GM13976 (cell line): ENCODE measurements around the gene WDR72.
"Not testable (repeated sequence)": the region's sequence is repeated elsewhere in the genome, so short reads cannot be mapped to it uniquely, and the experiment has no call there.

Experiments used
- DNase-seq: peaks from one replicate; pipeline ENCODE4 v3.0.0; 2012; ENCODE audit warnings: low spot score
- in situ Hi-C: fragments of 300-500 bp; cut with MboI; formaldehyde crosslinking; loops from one replicate; pipeline ENCODE4 v1.12.0; 2022; ENCODE audit warnings: low sequenced_read_pairs, mixed read lengths, inconsistent platforms; ENCODE audit not compliant: unreplicated experiment
- TF ChIP-seq, protein P1 (sequence below): IDR thresholded peaks from 2 replicates; pipeline ENCODE4 v1.5.1; 2012; ENCODE audit warnings: borderline replicate concordance, mild to moderate bottlenecking; ENCODE audit not compliant: insufficient read depth; ENCODE audit errors: extremely low read depth, missing control alignments, control extremely low read depth

The WDR72 gene

DNA sequence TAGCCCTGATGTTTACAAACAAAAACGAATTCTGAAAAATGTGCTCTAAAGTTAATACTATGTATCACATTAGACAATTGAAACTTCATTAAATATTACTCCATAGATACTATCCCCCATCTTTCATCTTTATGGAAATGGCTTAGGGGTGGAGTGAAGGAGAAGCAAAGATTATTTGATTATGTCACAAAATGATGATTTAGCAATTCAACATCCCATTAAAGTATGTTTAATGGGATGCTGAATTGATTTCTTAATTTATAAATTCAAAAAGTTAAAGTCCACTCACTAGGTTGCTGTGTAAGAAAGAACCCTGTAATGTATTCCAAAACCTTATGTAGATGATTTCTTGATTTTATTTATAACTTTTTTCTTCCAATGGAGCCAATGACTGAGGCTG, 201.1 kb downstream of the WDR72 start:
- no peak for DNase-seq
- TF ChIP-seq, protein P1, sequence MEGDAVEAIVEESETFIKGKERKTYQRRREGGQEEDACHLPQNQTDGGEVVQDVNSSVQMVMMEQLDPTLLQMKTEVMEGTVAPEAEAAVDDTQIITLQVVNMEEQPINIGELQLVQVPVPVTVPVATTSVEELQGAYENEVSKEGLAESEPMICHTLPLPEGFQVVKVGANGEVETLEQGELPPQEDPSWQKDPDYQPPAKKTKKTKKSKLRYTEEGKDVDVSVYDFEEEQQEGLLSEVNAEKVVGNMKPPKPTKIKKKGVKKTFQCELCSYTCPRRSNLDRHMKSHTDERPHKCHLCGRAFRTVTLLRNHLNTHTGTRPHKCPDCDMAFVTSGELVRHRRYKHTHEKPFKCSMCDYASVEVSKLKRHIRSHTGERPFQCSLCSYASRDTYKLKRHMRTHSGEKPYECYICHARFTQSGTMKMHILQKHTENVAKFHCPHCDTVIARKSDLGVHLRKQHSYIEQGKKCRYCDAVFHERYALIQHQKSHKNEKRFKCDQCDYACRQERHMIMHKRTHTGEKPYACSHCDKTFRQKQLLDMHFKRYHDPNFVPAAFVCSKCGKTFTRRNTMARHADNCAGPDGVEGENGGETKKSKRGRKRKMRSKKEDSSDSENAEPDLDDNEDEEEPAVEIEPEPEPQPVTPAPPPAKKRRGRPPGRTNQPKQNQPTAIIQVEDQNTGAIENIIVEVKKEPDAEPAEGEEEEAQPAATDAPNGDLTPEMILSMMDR, result no peak
- in situ Hi-C loops, result no loop called here

DNA sequence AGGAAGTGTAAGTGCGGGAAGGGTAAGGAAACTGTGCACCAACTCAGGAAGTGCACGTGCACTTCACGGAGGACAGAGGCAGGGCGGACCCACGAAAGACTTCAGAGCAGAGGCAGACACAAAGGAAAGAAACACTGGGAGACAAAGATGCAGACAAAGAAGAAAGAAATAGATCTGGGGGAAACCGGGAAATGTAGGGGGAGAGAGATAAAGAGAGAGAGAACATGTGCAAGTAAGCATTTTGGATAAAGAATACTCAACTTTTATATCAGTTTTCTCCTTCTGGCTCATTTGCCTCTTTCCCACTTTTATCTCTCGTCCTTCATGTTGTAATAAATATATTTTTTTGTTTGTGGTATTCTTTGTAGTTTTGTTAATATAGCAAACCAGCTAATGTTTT, 204.2 kb downstream of the WDR72 start:
- in situ Hi-C loops, result no loop called here
- no peak for DNase-seq
- TF ChIP-seq, protein P1, result no peak

DNA sequence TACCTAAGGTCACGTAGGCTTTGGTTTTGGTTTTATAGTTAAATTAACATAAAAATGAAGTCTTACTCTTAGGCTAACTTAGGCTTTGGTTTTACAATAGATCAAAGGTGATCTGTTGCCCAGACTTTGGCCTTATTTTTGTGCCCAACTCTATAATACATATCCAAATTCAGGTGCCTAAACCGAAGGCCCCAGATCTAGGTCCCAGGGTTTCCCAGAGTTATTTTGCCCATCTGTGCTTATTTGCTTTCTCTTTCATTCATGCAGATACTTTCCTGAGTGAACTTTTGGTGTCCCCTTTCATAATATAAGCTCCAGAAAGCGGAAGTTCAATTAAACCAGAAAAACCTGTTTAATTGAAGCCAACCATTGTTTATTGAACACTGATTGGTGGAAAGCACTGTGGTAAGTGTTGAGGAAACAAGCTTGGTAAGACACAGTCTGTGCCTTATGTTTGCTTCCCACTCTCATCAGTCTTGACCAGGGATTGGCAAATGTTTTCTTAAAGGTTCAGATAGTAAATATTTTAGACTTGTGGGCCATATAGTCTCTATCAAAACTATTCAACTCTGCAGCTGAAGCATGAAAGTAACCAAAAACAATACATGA, 209.7 kb downstream of the WDR72 start:
- in situ Hi-C loops, result no loop called here
- TF ChIP-seq, protein P1, result no peak
- DNase-seq, result no peak

DNA sequence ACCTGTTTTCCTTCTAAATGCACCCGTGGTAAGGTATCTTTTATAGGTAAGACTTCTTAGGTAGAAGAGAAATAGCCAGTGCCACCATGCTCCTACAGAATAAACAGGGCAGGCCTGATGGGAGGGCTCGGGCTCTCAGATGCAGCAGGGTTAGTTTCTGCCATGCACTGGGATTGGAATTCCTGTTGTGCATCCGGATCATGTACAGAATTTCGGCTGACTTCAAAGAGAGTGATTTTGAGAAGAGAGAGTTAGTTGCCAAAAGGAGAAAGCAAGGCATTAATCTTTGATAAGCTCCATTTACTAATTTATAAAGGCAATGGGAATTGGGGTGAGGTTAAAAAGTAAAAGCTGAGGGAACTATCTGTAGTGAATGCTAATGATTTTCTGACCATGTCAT, 211.2 kb downstream of the WDR72 start:
- in situ Hi-C loops, result no loop called here
- no peak for DNase-seq
- TF ChIP-seq, protein P1, result no peak

DNA sequence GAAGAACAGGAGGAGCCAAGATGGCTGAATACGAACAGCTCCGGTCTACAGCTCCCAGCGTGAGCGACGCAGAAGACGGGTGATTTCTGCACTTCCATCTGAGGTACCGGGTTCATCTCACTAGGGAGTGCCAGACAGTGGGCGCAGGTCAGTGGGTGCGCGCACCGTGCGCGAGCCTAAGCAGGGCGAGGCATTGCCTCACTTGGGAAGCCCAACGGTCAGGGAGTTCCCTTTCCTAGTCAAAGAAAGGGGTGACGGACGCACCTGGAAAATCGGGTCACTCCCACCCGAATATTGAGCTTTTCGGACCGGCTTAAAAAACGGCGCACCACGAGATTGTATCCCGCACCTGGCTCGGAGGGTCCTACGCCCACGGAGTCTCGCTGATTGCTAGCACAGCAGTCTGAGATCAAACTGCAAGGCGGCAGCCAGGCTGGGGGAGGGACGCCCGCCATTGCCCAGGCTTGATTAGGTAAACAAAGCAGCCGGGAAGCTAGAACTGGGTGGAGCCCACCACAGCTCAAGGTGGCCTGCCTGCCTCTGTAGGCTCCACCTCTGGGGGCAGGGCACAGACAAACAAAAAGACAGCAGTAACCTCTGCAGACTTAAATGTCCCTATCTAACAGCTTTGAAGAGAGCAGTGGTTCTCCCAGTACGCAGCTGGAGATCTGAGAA, 218.7 kb downstream of the WDR72 start:
- in situ Hi-C loops, DNase-seq: not testable (repeated sequence)

DNA sequence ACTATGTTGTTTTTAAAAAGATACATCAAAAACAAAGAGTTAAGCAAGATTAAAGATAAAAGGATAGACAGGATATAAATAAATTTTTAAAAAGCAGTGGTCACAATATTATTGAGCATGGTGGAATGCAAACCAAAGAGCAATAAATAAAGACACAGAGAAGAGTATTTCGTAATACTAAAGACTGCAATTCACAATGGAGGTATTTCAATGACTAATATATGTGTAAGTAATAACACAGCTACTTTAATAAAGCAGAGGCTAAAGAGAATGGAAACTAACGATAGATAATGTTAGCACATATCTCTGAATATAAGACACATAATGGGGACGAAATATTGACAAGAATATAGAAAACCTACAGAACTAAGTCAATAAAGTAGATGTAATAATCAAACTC, 219.6 kb downstream of the WDR72 start:
- DNase-seq, result no peak
- TF ChIP-seq, protein P1, result no peak
- in situ Hi-C loops, result no loop called here

DNA sequence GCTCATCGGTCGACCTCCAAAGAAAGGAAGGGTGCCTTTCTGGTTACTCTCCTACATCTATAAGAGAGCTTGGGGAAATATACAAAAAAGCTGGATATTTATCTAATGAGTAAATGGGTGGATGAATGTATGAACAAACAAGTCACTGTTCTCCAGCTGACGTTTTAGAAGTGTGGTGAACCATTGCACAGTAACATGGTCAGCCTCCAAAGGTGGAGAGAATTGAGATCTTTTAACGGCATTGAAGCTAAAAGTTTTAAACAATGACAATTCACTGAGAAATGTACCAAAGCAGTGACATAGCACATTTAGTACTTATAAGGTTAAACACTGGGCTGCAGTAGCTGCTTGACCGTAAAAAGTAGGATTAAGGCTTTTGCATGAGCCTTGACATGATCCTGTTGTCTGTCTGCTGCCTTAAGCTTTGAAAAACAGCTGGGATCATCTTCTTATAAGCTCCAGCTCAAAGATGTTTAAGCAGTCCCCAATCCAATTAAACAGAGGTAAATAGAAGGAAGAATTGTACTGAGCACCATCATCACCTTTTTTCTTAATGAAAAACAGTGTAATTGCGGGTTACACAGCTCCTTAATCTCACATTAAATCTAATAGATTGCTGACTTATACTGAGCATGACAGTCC, 222.9 kb downstream of the WDR72 start:
- TF ChIP-seq, protein P1, result no peak
- in situ Hi-C loops, result no loop called here
- no peak for DNase-seq
